Trophoblast cell (in vitro differentiated cells and primary cell): ENCODE measurements around the gene ZP3.
"Not testable (repeated sequence)": the region's sequence is repeated elsewhere in the genome, so short reads cannot be mapped to it uniquely, and the experiment has no call there.

Experiments
- DNase-seq, 2 donors: peaks; one replicate each; pipeline ENCODE4 v3.0.0-alpha.2; 2016
- H2AFZ ChIP-seq: 2 replicates; pipeline ENCODE4 v1.6.1; 2013; ENCODE audit warnings: low read length, moderate library complexity, mild to moderate bottlenecking; ENCODE audit not compliant: insufficient read depth, poor library complexity
- H2AK5ac ChIP-seq: 2 replicates; pipeline ENCODE4 v1.6.1; 2013; ENCODE audit warnings: mild to moderate bottlenecking, low read length
- H2BK120ac ChIP-seq: 2 replicates; pipeline ENCODE4 v1.6.1; 2013; ENCODE audit warnings: low read length, mild to moderate bottlenecking, moderate library complexity; ENCODE audit not compliant: insufficient read depth, poor library complexity
- H2BK12ac ChIP-seq: 2 replicates; pipeline ENCODE4 v1.6.1; 2013; ENCODE audit warnings: mild to moderate bottlenecking, low read length, moderate library complexity
- H2BK5ac ChIP-seq: 2 replicates; pipeline ENCODE4 v1.6.1; 2013; ENCODE audit warnings: low read length, low read depth, moderate library complexity, mild to moderate bottlenecking; ENCODE audit not compliant: poor library complexity
- H3K14ac ChIP-seq: 2 replicates; pipeline ENCODE4 v1.6.1; 2013; ENCODE audit warnings: mild to moderate bottlenecking, low read length
- H3K18ac ChIP-seq: 2 replicates; pipeline ENCODE4 v1.6.1; 2013; ENCODE audit warnings: mild to moderate bottlenecking, low read length
- H3K23ac ChIP-seq: 2 replicates; pipeline ENCODE4 v1.6.1; 2013; ENCODE audit warnings: low read length
- H3K27ac ChIP-seq: 2 replicates; pipeline ENCODE4 v1.5.1; 2013; ENCODE audit warnings: low read depth, mild to moderate bottlenecking, inconsistent platforms, low read length, moderate library complexity
- H3K27me3 ChIP-seq: 2 replicates; pipeline ENCODE4 v1.6.1; 2013; ENCODE audit warnings: inconsistent platforms, mild to moderate bottlenecking, low read length, moderate library complexity; ENCODE audit not compliant: insufficient read depth
- H3K36me3 ChIP-seq, 2 experiments: 1 replicate in 1 of 2; 2 replicates in 1 of 2; pipeline ENCODE4 v1.6.1; 2013; ENCODE audit warnings: low read length in 2 of 2, mild to moderate bottlenecking in 2 of 2, moderate library complexity in 1 of 2; ENCODE audit not compliant: insufficient read depth in 2 of 2, control insufficient read depth in 1 of 2
- H3K4ac ChIP-seq: 2 replicates; pipeline ENCODE4 v1.6.1; 2013; ENCODE audit warnings: low read depth, mild to moderate bottlenecking, low read length, moderate library complexity
- H3K4me1 ChIP-seq, 2 experiments: 1 replicate in 1 of 2; 2 replicates in 1 of 2; pipeline ENCODE4 v1.6.1; 2013; ENCODE audit warnings: low read length in 2 of 2, mild to moderate bottlenecking in 2 of 2, moderate library complexity in 1 of 2; ENCODE audit not compliant: insufficient read depth in 2 of 2, control insufficient read depth in 1 of 2
- H3K4me2 ChIP-seq: 2 replicates; pipeline ENCODE4 v1.6.1; 2013; ENCODE audit warnings: inconsistent platforms, mild to moderate bottlenecking, low read length, moderate library complexity
- H3K4me3 ChIP-seq: 2 replicates; pipeline ENCODE4 v1.5.1; 2013; ENCODE audit warnings: mild to moderate bottlenecking, low read depth, low read length, inconsistent platforms
- H3K79me1 ChIP-seq: one replicate; pipeline ENCODE4 v1.6.1; 2013; ENCODE audit warnings: low read length
- H3K79me2 ChIP-seq: 2 replicates; pipeline ENCODE4 v1.6.1; 2013; ENCODE audit warnings: low read length, mild to moderate bottlenecking; ENCODE audit not compliant: control insufficient read depth, insufficient read depth, poor library complexity
- H3K9ac ChIP-seq: 2 replicates; pipeline ENCODE4 v1.6.1; 2013; ENCODE audit warnings: mild to moderate bottlenecking, low read length
- H3K9me3 ChIP-seq: 2 replicates; pipeline ENCODE4 v1.6.1; 2013; ENCODE audit warnings: low read depth, mild to moderate bottlenecking, control low read depth, inconsistent platforms, low read length; ENCODE audit not compliant: insufficient read depth
- H4K12ac ChIP-seq: 2 replicates; pipeline ENCODE4 v1.6.1; 2013; ENCODE audit warnings: low read depth, mild to moderate bottlenecking, low read length, moderate library complexity
- H4K8ac ChIP-seq: 2 replicates; pipeline ENCODE4 v1.6.1; 2013; ENCODE audit warnings: low read depth, mild to moderate bottlenecking, low read length, moderate library complexity
- H4K91ac ChIP-seq: one replicate; pipeline ENCODE4 v1.6.1; 2013; ENCODE audit warnings: low read depth, mild to moderate bottlenecking, low read length, moderate library complexity
- WGBS: extraction: QIAGEN DNeasy Blood & Tissue Kit; methylation state at CpG from one replicate; pipeline ENCODE4 v1.1.7; 2013; ENCODE audit warnings: missing lambda C conversion rate; ENCODE audit not compliant: insufficient read length, insufficient coverage; ENCODE audit errors: extremely low coverage; 5-methylcytosine and 5-hydroxymethylcytosine counted together

The ZP3 gene

GRCh38 chr7:76400248-76400647 lies 24.5 kb upstream of the ZP3 start:
- Histone ChIP-seq H3K79me1 (no peaks in the 10 kb centered on the region), H3K27me3 (no peaks in the 10 kb centered on the region), H2BK12ac (no peak overlapping the region), H2AK5ac (no peak overlapping the region), H3K79me2 (no peaks in the 10 kb centered on the region), H3K14ac (no peak overlapping the region), H2AFZ (no peak overlapping the region), H2BK120ac (no peak overlapping the region), H3K4ac (no peak overlapping the region), H3K4me3 (no peak overlapping the region), H3K9ac (no peak overlapping the region), H3K4me2 (no peak overlapping the region), H3K18ac (no peak overlapping the region), H3K23ac (no peak overlapping the region), H3K4me1 (peaks cover 0 to 2% of the 10 kb centered on the region in 2 experiments), H4K8ac (no peak overlapping the region), H2BK5ac (no peak overlapping the region), H3K9me3 (no peaks in the 10 kb centered on the region), H3K27ac (no peak overlapping the region), H3K36me3 (no peaks in the 10 kb centered on the region), H4K12ac (no peak overlapping the region), H4K91ac (peak overlapping the region; percentile 9)
- no peak for DNase-seq
- no CpG with 5 or more reads among the region's 23 CpGs for WGBS

GRCh38 chr7:76403097-76403496 lies 21.7 kb upstream of the ZP3 start:
- H2BK12ac ChIP-seq, H3K4me2 ChIP-seq, H3K4ac ChIP-seq, H3K9ac ChIP-seq, H2BK5ac ChIP-seq, H3K9me3 ChIP-seq, H3K4me1 ChIP-seq, H3K36me3 ChIP-seq, H3K23ac ChIP-seq, H3K14ac ChIP-seq, H3K27ac ChIP-seq, H4K12ac ChIP-seq, H3K4me3 ChIP-seq, H2AFZ ChIP-seq, DNase-seq, H4K91ac ChIP-seq, H3K79me2 ChIP-seq, H2BK120ac ChIP-seq, H3K27me3 ChIP-seq, H3K18ac ChIP-seq, H3K79me1 ChIP-seq, H2AK5ac ChIP-seq, H4K8ac ChIP-seq: not testable (repeated sequence)
- WGBS = no CpG with 5 or more reads among the region's 8 CpGs

GRCh38 chr7:76403780-76404494 lies 20.8 kb upstream of the ZP3 start:
- no peak overlapping the region for H3K18ac ChIP-seq
- no peaks in the 10 kb centered on the region for H3K79me1 ChIP-seq
- H4K8ac ChIP-seq = no peak overlapping the region
- no peak overlapping the region for H2BK120ac ChIP-seq
- H4K12ac ChIP-seq = no peak overlapping the region
- peaks cover 0 to 2% of the 10 kb centered on the region in 2 experiments for H3K4me1 ChIP-seq
- H3K27me3 ChIP-seq = no peaks in the 10 kb centered on the region
- no peak overlapping the region for H3K4ac ChIP-seq
- no peak overlapping the region for H3K27ac ChIP-seq
- H3K79me2 ChIP-seq = no peaks in the 10 kb centered on the region
- no peak overlapping the region for H3K14ac ChIP-seq
- H2BK5ac ChIP-seq = no peak overlapping the region
- H3K23ac ChIP-seq = peak overlapping the region; percentile 68
- no CpG with 5 or more reads among the region's 10 CpGs for WGBS
- H4K91ac ChIP-seq = no peak overlapping the region
- no peaks in the 10 kb centered on the region for H3K36me3 ChIP-seq
- H3K4me3 ChIP-seq = no peak overlapping the region
- no peak overlapping the region for H2AFZ ChIP-seq
- DNase-seq = no peak
- H2BK12ac ChIP-seq = peak overlapping the region; percentile 17
- no peak overlapping the region for H3K9ac ChIP-seq
- no peaks in the 10 kb centered on the region for H3K9me3 ChIP-seq
- no peak overlapping the region for H3K4me2 ChIP-seq
- no peak overlapping the region for H2AK5ac ChIP-seq

- Histone ChIP-seq H3K4me1 (peaks cover 0 to 6% of the 10 kb centered on the region in 2 experiments), H3K79me1 (no peaks in the 10 kb centered on the region), H2AK5ac (no peak overlapping the region), H3K9me3 (no peaks in the 10 kb centered on the region), H3K14ac (no peak overlapping the region), H3K79me2 (no peaks in the 10 kb centered on the region), H2BK12ac (no peak overlapping the region), H3K23ac (no peak overlapping the region), H4K8ac (no peak overlapping the region), H3K9ac (no peak overlapping the region), H3K4me3 (no peak overlapping the region), H4K12ac (no peak overlapping the region), H3K27me3 (no peaks in the 10 kb centered on the region), H3K18ac (no peak overlapping the region), H3K27ac (no peak overlapping the region), H4K91ac (no peak overlapping the region), H3K4me2 (no peak overlapping the region), H2AFZ (no peak overlapping the region), H3K36me3 (no peaks in the 10 kb centered on the region), H3K4ac (no peak overlapping the region), H2BK5ac (no peak overlapping the region), H2BK120ac (no peak overlapping the region)
- WGBS = no CpG with 5 or more reads among the region's 9 CpGs
- no peak for DNase-seq
Observed at GRCh38 chr7:76405738-76406137, 19.0 kb upstream of the ZP3 start.
